Esophagus squamous epithelium (tissue), 5 donors: Measurements from ENCODE around the gene ENTPD2. TPM values are rescaled to one million over a fixed set of nuclear protein-coding genes. Genes with fewer than 3 reads are reported as not detected.

ENCODE experiments used
- DNase-seq: peaks from one replicate; lab custom pipeline; 2025; lab: John Stamatoyannopoulos, UW
- H3K27ac ChIP-seq, 4 donors: fragments of 200-600 bp; sonication (generic); one replicate each; pipeline ENCODE4 v1.5.1; 2016 to 2019; ENCODE audit warnings: mild to moderate bottlenecking in 1 of 4
- H3K27me3 ChIP-seq, 4 donors: fragments of 200-600 bp; sonication (generic); 1 replicate in 3 of 4; 2 replicates in 1 of 4; pipeline versions ENCODE4 v1.5.1 to v1.6.0; 2017 to 2021; ENCODE audit warnings: antibody characterized with exemption in 1 of 4
- H3K36me3 ChIP-seq, 3 donors: fragments of 200-600 bp; sonication (generic); one replicate each; pipeline ENCODE4 v1.5.1; 2016 to 2019
- H3K4me1 ChIP-seq, 3 donors: fragments of 200-600 bp; sonication (generic); one replicate each; pipeline ENCODE4 v1.5.1; 2017 to 2019
- H3K4me3 ChIP-seq, 4 donors: fragments of 200-600 bp; sonication (generic); 1 replicate in 3 of 4; 2 replicates in 1 of 4; pipeline ENCODE4 v1.5.1; 2016 to 2019; ENCODE audit warnings: mild to moderate bottlenecking in 2 of 4, moderate library complexity in 1 of 4
- H3K9me3 ChIP-seq, 3 donors: fragments of 200-600 bp; sonication (generic); one replicate each; pipeline ENCODE4 v1.5.1; 2016 to 2019
- CTCF ChIP-seq, 6 experiments: fragments of 450-650 bp in 4 of 6; fragments of 200-600 bp in 2 of 6; sonication (generic) in 2 of 6; IDR thresholded peaks; one replicate each; pipeline ENCODE4 v1.5.1; 2016 to 2019; ENCODE audit warnings: antibody characterized with exemption in 6 of 6, mild to moderate bottlenecking in 4 of 6, moderate library complexity in 4 of 6
- POLR2A ChIP-seq, 4 donors: fragments of 450-650 bp; IDR thresholded peaks; one replicate each; pipeline ENCODE4 v1.6.1; 2017; ENCODE audit warnings: antibody characterized with exemption in 4 of 4, mild to moderate bottlenecking in 4 of 4, moderate library complexity in 3 of 4
- WGBS, 2 donors: methylation state at CpG; one replicate each; pipeline ENCODE4 v1.1.5; 2018; 5-methylcytosine and 5-hydroxymethylcytosine counted together
- intact Hi-C: fragments of 100-400 bp; cut with DNase I; formaldehyde crosslinking; loops from one replicate; pipeline ENCODE4 v1.15.0; 2022
- total RNA-seq, 4 donors: library from RNA; depleted of rRNA; stranded (reverse); fragments of >200 nt; gene quantifications; one replicate each; pipeline ENCODE4 v1.1.0, GENCODE V29; 2016
- donor health status: DM: yes; HTN: yes; CAD: no.

ENTPD2 gene
- total RNA-seq, 4 donors from 2014 or later: 0.47 to 1.3 (median 0.86) TPM

GRCh38 chr9:137079401-137079787 is 25.5 kb upstream of the ENTPD2 start:
- TF ChIP-seq CTCF (IDR thresholded peaks at IDR 0.05) (no peak), POLR2A (IDR thresholded peaks at IDR 0.05) (no peak)
- DNase-seq: no peak
- intact Hi-C loops: no loop called here
- Histone ChIP-seq H3K9me3 (no peaks in the 10 kb centered on the region), H3K4me3 (no peak overlapping the region), H3K36me3 (peaks cover 7 to 48% (median 9%) of the 10 kb centered on the region in 3 donors), H3K27me3 (no peaks in the 10 kb centered on the region), H3K4me1 (peaks cover 28 to 63% (median 37%) of the 10 kb centered on the region in 3 donors), H3K27ac (no peak overlapping the region)
- WGBS, 2 donors: 90% methylated on average over 2 of the region's 13 CpGs; no CpG with 5 or more reads in 1 of the 2 donors

- Histone ChIP-seq H3K27me3 (no peaks in the 10 kb centered on the region), H3K9me3 (no peaks in the 10 kb centered on the region), H3K36me3 (peaks cover 7 to 48% (median 9%) of the 10 kb centered on the region in 3 donors), H3K4me3 (peak overlapping the region in 3 of 4 donors; percentile 49 to 92 (median 71)), H3K4me1 (peaks cover 22 to 57% (median 32%) of the 10 kb centered on the region in 3 donors), H3K27ac (no peak overlapping the region)
- intact Hi-C loops: no loop called here
- TF ChIP-seq POLR2A (IDR thresholded peaks at IDR 0.05): no peak
- TF ChIP-seq CTCF (IDR thresholded peaks at IDR 0.05): no peak
- 49 to 80% methylated on average over 2 to 6 of the region's 51 CpGs for WGBS, 2 donors
- DNase-seq: no peak
These were observed 25.0 kb upstream of the ENTPD2 start for GRCh38 chr9:137078701-137079400.

DNA sequence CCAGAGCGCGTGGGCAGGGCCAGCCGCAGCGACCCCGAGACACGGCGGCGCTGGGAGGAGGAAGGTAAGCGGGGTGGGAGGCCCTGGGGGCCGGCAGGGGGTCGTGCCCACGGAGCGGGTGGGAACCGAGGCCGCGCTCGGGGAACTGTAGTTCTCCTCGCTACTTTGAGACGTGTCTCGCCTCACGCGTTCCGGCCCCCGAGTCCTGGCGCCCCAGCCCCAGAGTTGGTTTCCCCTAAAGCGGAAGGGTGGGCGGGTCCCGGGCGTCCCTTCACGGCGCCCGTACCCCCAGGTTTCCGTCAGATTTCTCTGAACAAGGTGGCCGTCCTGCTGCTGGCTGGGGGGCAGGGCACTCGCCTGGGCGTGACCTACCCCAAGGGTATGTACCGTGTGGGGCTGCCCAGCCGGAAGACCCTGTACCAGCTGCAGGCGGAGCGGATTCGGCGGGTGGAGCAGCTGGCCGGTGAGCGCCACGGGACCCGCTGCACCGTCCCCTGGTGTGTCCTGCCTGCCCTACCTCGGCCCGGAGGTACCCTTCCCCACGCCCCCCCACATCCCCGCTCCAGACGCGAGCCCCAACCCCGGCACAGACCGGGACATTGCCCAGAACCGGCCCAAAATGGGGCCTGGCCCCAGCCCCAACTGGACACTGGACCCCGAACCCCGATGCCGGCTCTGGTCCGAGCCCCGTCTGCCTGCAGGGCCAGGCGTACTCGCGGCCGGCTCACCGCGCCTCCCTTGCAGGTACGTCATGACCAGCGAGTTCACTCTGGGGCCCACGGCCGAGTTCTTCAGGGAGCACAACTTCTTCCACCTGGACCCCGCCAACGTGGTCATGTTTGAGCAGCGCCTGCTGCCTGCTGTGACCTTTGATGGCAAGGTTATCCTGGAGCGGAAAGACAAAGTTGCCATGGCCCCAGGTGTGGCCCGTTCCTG is 24.2 kb upstream of the ENTPD2 start:
- Histone ChIP-seq H3K4me3 (peak overlapping the region; percentile 44 to 92 (median 60)), H3K27me3 (no peaks in the 10 kb centered on the region), H3K9me3 (no peaks in the 10 kb centered on the region), H3K4me1 (peaks cover 18 to 49% (median 24%) of the 10 kb centered on the region in 3 donors), H3K27ac (peak overlapping the region; percentile 41 to 83 (median 62)), H3K36me3 (peaks cover 7 to 45% (median 9%) of the 10 kb centered on the region in 3 donors)
- no peak for DNase-seq
- TF ChIP-seq CTCF (IDR thresholded peaks at IDR 0.05) (no peak), POLR2A (IDR thresholded peaks at IDR 0.05) (no peak)
- WGBS, 2 donors: 0% methylated on average over 1 to 4 of the region's 76 CpGs
- intact Hi-C loops: no loop called here

DNA sequence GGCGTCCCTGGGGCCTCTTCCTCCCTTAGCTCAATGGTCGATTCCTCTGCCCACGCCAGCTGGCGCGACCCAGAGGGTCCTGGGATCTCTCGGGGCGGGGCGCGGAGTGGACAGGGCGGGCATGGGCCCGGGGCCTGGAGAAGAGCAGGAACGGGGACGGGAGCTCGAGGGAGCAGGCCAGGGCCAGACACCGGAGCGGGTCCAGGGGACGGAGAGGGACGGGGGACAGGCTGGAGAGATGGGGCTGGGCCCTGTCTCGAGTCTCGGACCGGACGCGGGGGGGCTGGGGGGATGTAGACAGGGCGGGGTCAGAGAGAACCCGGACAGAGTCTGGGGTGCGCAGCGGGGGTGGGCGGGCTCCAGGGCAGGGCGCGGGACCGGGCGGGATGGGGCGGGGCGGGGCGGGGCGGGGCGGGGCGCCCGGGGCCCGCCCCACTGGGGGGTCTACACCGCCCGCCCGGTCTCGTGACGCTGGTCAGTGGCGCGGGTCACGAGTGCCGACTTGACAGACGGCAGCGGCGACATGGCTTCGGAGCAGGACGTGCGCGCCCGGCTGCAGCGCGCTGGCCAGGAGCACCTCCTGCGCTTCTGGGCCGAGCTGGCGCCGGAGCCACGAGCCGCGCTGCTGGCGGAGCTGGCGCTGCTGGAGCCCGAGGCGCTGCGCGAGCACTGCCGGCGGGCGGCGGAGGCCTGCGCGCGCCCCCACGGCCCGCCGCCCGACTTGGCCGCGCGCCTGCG is 23.3 kb upstream of the ENTPD2 start, which contains the start of gene UAP1L1:
Gene UAP1L1, plus strand, starts transcription at position 508 of the 738 bp plus-strand sequence. Its CDS starts 16 bp downstream, at position 524.
- peak within 1 kb of the TSS; percentile 44 to 92 (median 60) for H3K4me3 ChIP-seq
- peaks cover 7 to 37% (median 9%) of the 10 kb centered on the region in 3 donors for H3K36me3 ChIP-seq
- no peak for TF ChIP-seq CTCF (IDR thresholded peaks at IDR 0.05)
- peak in 1 of 4 donors; percentile 67 for TF ChIP-seq POLR2A (IDR thresholded peaks at IDR 0.05)
- no CpG with 5 or more reads among the region's 87 CpGs for WGBS, 2 donors
- DNase-seq: no peak
- peak within 1 kb of the TSS; percentile 45 to 83 (median 76) for H3K27ac ChIP-seq
- H3K4me1 ChIP-seq: peaks cover 18 to 43% (median 22%) of the 10 kb centered on the region in 3 donors
- H3K9me3 ChIP-seq: no peaks in the 10 kb centered on the region
- intact Hi-C loops: no loop called here
- H3K27me3 ChIP-seq: no peaks in the 10 kb centered on the region
